HG02970 (cell line): ENCODE results near the gene KCNQ1OT1.

Experiments
- ATAC-seq: cut with Tn5 transposase; IDR thresholded peaks from one replicate; pipeline ENCODE4 v1.9.1; 2021; ENCODE audit warnings: mild to moderate bottlenecking, moderate library complexity, moderate number of reproducible peaks; ENCODE audit not compliant: unreplicated experiment, low FRiP score

Gene KCNQ1OT1

GRCh38 chr11:2689651-2690575 is 9.9 kb downstream of the KCNQ1OT1 start:
- ATAC-seq, result no peak

- no peak for ATAC-seq
Measured at GRCh38 chr11:2688381-2689231, 11.2 kb downstream of the KCNQ1OT1 start.

- no peak for ATAC-seq
Measured at GRCh38 chr11:2687782-2688191, 12.0 kb downstream of the KCNQ1OT1 start.

GRCh38 chr11:2687223-2687530 is 12.6 kb downstream of the KCNQ1OT1 start:
- no peak for ATAC-seq

- no peak for ATAC-seq
Measured at GRCh38 chr11:2686360-2687222, 13.2 kb downstream of the KCNQ1OT1 start.

GRCh38 chr11:2685566-2686359 is 14.0 kb downstream of the KCNQ1OT1 start:
- no peak for ATAC-seq

- no peak for ATAC-seq
Measured at GRCh38 chr11:2685051-2685450, 14.7 kb downstream of the KCNQ1OT1 start.

- no peak for ATAC-seq
Measured at GRCh38 chr11:2684581-2684980, 15.2 kb downstream of the KCNQ1OT1 start.

- no peak for ATAC-seq
Measured at GRCh38 chr11:2683806-2684205, 16.0 kb downstream of the KCNQ1OT1 start.

GRCh38 chr11:2681408-2682145 is 18.2 kb downstream of the KCNQ1OT1 start:
- no peak for ATAC-seq

- no peak for ATAC-seq
Measured at GRCh38 chr11:2679011-2679676, 20.6 kb downstream of the KCNQ1OT1 start.

GRCh38 chr11:2678396-2678795 is 21.4 kb downstream of the KCNQ1OT1 start:
- no peak for ATAC-seq

GRCh38 chr11:2677127-2677526 is 22.7 kb downstream of the KCNQ1OT1 start:
- no peak for ATAC-seq

GRCh38 chr11:2675540-2675939 is 24.3 kb downstream of the KCNQ1OT1 start:
- no peak for ATAC-seq

- ATAC-seq, result no peak
Measured at GRCh38 chr11:2674658-2675131, 25.1 kb downstream of the KCNQ1OT1 start.

GRCh38 chr11:2673871-2674471 is 25.8 kb downstream of the KCNQ1OT1 start:
- no peak for ATAC-seq

GRCh38 chr11:2673250-2673610 is 26.6 kb downstream of the KCNQ1OT1 start:
- no peak for ATAC-seq
